ENCODE data around the gene CNTNAP5. TPM values are rescaled to one million over a fixed set of nuclear protein-coding genes. Genes with fewer than 3 reads are reported as not detected.

Gene CNTNAP5
- total RNA-seq, 1 donor, result not detected

- no peak for TF ChIP-seq CTCF (IDR thresholded peaks at IDR 0.05; ENCODE audit: insufficient read depth, low read depth, low read length)
- no peak overlapping the region for H3K4me3 ChIP-seq (ENCODE audit: low read depth, low read length)
- DNase-seq (ENCODE audit: low read depth), result no peak
Measured at GRCh38 chr2:124080281-124081153, 55.4 kb downstream of the CNTNAP5 start.

- TF ChIP-seq CTCF (IDR thresholded peaks at IDR 0.05; ENCODE audit: insufficient read depth, low read depth, low read length), result no peak
- no peak overlapping the region for H3K4me3 ChIP-seq (ENCODE audit: low read depth, low read length)
- DNase-seq (ENCODE audit: low read depth), result no peak
Measured at GRCh38 chr2:124081154-124081716, 56.1 kb downstream of the CNTNAP5 start.

- no peak for DNase-seq (ENCODE audit: low read depth)
Measured at GRCh38 chr2:124088616-124089015, 63.5 kb downstream of the CNTNAP5 start.

GRCh38 chr2:124091721-124092120 is 66.6 kb downstream of the CNTNAP5 start:
- H3K4me3 ChIP-seq (ENCODE audit: low read depth, low read length), result no peak overlapping the region
- no peak for TF ChIP-seq CTCF (IDR thresholded peaks at IDR 0.05; ENCODE audit: insufficient read depth, low read depth, low read length)
- no peak for DNase-seq (ENCODE audit: low read depth)

More at GRCh38 chr2:124088616-124089015, 63.5 kb downstream of the CNTNAP5 start:
- no peak for TF ChIP-seq CTCF (IDR thresholded peaks at IDR 0.05; ENCODE audit: insufficient read depth, low read depth, low read length)
- no peak overlapping the region for H3K4me3 ChIP-seq (ENCODE audit: low read depth, low read length)

GRCh38 chr2:124092651-124093050 is 67.6 kb downstream of the CNTNAP5 start:
- H3K4me3 ChIP-seq (ENCODE audit: low read depth, low read length), result no peak overlapping the region
- no peak for TF ChIP-seq CTCF (IDR thresholded peaks at IDR 0.05; ENCODE audit: insufficient read depth, low read depth, low read length)
- DNase-seq (ENCODE audit: low read depth), result no peak

- no peak overlapping the region for H3K4me3 ChIP-seq (ENCODE audit: low read depth, low read length)
- DNase-seq (ENCODE audit: low read depth), result no peak
- no peak for TF ChIP-seq CTCF (IDR thresholded peaks at IDR 0.05; ENCODE audit: insufficient read depth, low read depth, low read length)
Measured at GRCh38 chr2:124104914-124105313, 79.8 kb downstream of the CNTNAP5 start.
